Measurements from ENCODE around the gene VMAC. TPM values are rescaled to one million over a fixed set of nuclear protein-coding genes. Genes with fewer than 3 reads are reported as not detected.

The VMAC gene
- total RNA-seq, 1 donor from 2014 or later: 13.3 TPM

DNA sequence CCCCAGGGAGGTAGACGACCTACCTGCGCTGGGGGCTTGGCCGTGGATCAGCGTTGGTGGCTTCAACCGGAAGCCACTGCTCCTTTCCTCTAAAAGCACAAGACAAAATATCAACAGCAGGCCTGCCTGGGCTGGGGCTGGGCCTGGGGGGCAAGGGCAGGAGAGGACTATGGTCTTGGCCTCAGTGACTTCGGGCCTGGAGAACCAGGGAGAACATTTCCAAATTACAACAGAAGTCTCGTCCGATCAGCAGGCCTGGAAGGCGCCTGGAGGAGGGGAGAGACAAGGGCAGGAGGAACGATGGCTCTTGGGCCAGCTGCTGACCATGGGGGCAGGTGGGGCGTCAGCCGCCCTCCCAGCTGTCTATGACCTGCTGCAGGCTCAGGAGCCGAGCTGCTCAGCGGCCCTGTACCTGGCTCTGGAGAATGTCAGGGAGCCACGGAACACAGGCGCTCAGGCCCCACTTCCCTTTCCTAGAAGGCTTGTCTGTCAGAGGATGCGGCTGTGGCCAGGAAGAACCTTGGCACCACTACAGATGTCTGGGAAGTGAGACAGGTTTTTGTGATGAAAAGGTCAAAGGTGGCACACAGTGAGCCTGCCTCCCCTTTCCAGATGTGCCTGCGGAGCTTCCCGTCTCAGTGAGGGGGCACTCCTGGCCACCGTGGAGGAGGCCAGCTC, 28.9 kb downstream of the VMAC start:
- TF ChIP-seq, protein P1, sequence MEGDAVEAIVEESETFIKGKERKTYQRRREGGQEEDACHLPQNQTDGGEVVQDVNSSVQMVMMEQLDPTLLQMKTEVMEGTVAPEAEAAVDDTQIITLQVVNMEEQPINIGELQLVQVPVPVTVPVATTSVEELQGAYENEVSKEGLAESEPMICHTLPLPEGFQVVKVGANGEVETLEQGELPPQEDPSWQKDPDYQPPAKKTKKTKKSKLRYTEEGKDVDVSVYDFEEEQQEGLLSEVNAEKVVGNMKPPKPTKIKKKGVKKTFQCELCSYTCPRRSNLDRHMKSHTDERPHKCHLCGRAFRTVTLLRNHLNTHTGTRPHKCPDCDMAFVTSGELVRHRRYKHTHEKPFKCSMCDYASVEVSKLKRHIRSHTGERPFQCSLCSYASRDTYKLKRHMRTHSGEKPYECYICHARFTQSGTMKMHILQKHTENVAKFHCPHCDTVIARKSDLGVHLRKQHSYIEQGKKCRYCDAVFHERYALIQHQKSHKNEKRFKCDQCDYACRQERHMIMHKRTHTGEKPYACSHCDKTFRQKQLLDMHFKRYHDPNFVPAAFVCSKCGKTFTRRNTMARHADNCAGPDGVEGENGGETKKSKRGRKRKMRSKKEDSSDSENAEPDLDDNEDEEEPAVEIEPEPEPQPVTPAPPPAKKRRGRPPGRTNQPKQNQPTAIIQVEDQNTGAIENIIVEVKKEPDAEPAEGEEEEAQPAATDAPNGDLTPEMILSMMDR (IDR thresholded peaks at IDR 0.05): no peak
- Mint-ChIP-seq H3K27me3 (no peaks in the 10 kb centered on the region), H3K27ac (no peak overlapping the region), H3K36me3 (ENCODE audit: low read depth) (peaks cover 81% of the 10 kb centered on the region), H3K9me3 (no peaks in the 10 kb centered on the region), H3K4me3 (no peak overlapping the region), H3K4me1 (no peaks in the 10 kb centered on the region)
- ChIA-PET POLR2A (no interaction called here), CTCF (no interaction called here)
- no peak for DNase-seq
- ATAC-seq (ENCODE audit: low read depth): no peak
- intact Hi-C loops (cut with micrococcal nuclease): no loop called here

GRCh38 chr19:5934069-5934401, 29.4 kb downstream of the VMAC start:
- ChIA-PET POLR2A (no interaction called here), CTCF (no interaction called here)
- TF ChIP-seq, protein P1 (IDR thresholded peaks at IDR 0.05): no peak
- intact Hi-C loops (cut with micrococcal nuclease): no loop called here
- ATAC-seq (ENCODE audit: low read depth): no peak
- Mint-ChIP-seq H3K36me3 (ENCODE audit: low read depth) (peaks cover 80% of the 10 kb centered on the region), H3K4me1 (no peaks in the 10 kb centered on the region), H3K4me3 (no peak overlapping the region), H3K9me3 (no peaks in the 10 kb centered on the region), H3K27me3 (no peaks in the 10 kb centered on the region), H3K27ac (no peak overlapping the region)
- no peak for DNase-seq

DNA sequence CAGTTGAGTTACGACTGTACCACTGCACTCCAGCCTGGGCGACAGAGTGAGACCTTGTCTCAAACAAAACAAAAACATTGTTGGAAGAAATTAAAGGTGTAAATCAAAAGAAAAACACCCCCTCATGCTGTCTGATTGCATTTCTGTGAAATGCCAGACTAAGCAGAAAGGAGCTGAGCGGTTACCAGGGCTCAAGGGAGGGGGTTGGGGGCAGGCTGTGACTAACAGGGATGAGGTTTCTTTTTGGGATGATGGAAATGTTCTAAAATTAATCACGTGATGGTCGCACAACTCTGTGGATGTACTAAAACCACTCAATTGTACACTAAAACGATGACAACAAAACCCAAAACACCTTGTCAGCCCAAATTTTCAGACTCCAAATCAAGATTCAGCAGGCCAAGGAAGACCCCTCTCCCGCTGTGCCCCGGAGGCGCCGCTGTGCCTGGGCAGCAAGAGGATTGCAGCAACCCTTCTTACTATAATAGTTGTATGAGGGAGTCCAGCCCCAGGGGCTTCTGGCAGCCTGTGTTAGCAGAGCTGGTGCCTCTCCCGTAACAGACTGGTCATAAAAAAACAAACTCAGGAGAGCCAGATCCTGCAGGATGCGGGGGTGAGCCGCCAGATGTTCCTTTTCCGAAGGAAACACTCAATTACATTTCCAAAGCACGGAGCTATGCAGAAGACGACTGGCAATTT, 30.3 kb downstream of the VMAC start:
- no peak for ATAC-seq (ENCODE audit: low read depth)
- Mint-ChIP-seq H3K9me3 (no peaks in the 10 kb centered on the region), H3K4me3 (no peak overlapping the region), H3K27me3 (no peaks in the 10 kb centered on the region), H3K27ac (no peak overlapping the region), H3K36me3 (ENCODE audit: low read depth) (peaks cover 80% of the 10 kb centered on the region), H3K4me1 (no peaks in the 10 kb centered on the region)
- no peak for DNase-seq
- TF ChIP-seq, protein P1 (IDR thresholded peaks at IDR 0.05): no peak
- CTCF ChIA-PET: no interaction called here
- intact Hi-C loops (cut with micrococcal nuclease): no loop called here
- POLR2A ChIA-PET: no interaction called here

- DNase-seq (no peak), ATAC-seq (ENCODE audit: low read depth) (no peak)
- H3K4me3 Mint-ChIP-seq: no peak overlapping the region
- H3K27ac Mint-ChIP-seq: no peak overlapping the region
- no peaks in the 10 kb centered on the region for H3K4me1 Mint-ChIP-seq
- H3K36me3 Mint-ChIP-seq (ENCODE audit: low read depth): peaks cover 81% of the 10 kb centered on the region
- no peaks in the 10 kb centered on the region for H3K9me3 Mint-ChIP-seq
- TF ChIP-seq, protein P1 (IDR thresholded peaks at IDR 0.05): no peak
- ChIA-PET POLR2A (no interaction called here), CTCF (no interaction called here)
- intact Hi-C loops (cut with micrococcal nuclease): no loop called here
- H3K27me3 Mint-ChIP-seq: no peaks in the 10 kb centered on the region
Measured at GRCh38 chr19:5935473-5936291, 31.0 kb downstream of the VMAC start.

GRCh38 chr19:5936292-5936592, 31.6 kb downstream of the VMAC start:
- TF ChIP-seq, protein P1 (IDR thresholded peaks at IDR 0.05): no peak
- no peak for DNase-seq
- no peaks in the 10 kb centered on the region for H3K9me3 Mint-ChIP-seq
- H3K4me3 Mint-ChIP-seq: no peak overlapping the region
- H3K27me3 Mint-ChIP-seq: no peaks in the 10 kb centered on the region
- H3K27ac Mint-ChIP-seq: no peak overlapping the region
- ATAC-seq (ENCODE audit: low read depth): no peak
- CTCF ChIA-PET: interaction anchor here (1.5 kb wide), 1 partner anchor 32 kb away, joined by 3 read pairs; no protein-coding TSS in a partner anchor
- intact Hi-C loops (cut with micrococcal nuclease): no loop called here
- H3K4me1 Mint-ChIP-seq: no peaks in the 10 kb centered on the region
- H3K36me3 Mint-ChIP-seq (ENCODE audit: low read depth): peaks cover 80% of the 10 kb centered on the region
- POLR2A ChIA-PET: no interaction called here

Measured in activated B cell treated with CpG ODN at 0.5 μM for 24 hours (primary cell).